Hypothalamus (tissue), 51 donors: ENCODE results near the gene TMEM238.

Experiments used
- DNase-seq, 51 donors: peaks; one replicate each; lab custom pipeline; 2025; lab: John Stamatoyannopoulos, UW

TMEM238 gene

GRCh38 chr19:55360902-55361301 is 23.2 kb downstream of the TMEM238 start:
- no peak for DNase-seq

GRCh38 chr19:55358943-55359908 is 24.9 kb downstream of the TMEM238 start:
- no peak for DNase-seq

GRCh38 chr19:55358493-55358892 is 25.6 kb downstream of the TMEM238 start:
- DNase-seq: no peak

- no peak for DNase-seq
These were observed 28.8 kb downstream of the TMEM238 start for GRCh38 chr19:55355213-55355821.

- no peak for DNase-seq
These were observed 29.3 kb downstream of the TMEM238 start, which contains the start of gene COX6B2 for GRCh38 chr19:55354698-55355212. Gene COX6B2, minus strand, starts transcription at chr19:55354719. Its CDS starts 198 bp downstream, at chr19:55354521.

GRCh38 chr19:55353803-55354697 is 30.0 kb downstream of the TMEM238 start:
- peak in 9 of 51 donors; percentile 6 to 58 (median 21) for DNase-seq

GRCh38 chr19:55353356-55353802 is 30.7 kb downstream of the TMEM238 start:
- no peak for DNase-seq

GRCh38 chr19:55352549-55353145 is 31.4 kb downstream of the TMEM238 start:
- no peak for DNase-seq

- no peak for DNase-seq
These were observed 32.1 kb downstream of the TMEM238 start for GRCh38 chr19:55352040-55352439.

- DNase-seq: no peak
These were observed 33.3 kb downstream of the TMEM238 start for GRCh38 chr19:55350620-55351315.

GRCh38 chr19:55348317-55349034 is 35.6 kb downstream of the TMEM238 start:
- peak in 1 of 51 donors; percentile 9 for DNase-seq

GRCh38 chr19:55347442-55348009 is 36.6 kb downstream of the TMEM238 start:
- DNase-seq: no peak

GRCh38 chr19:55346725-55347441 is 37.2 kb downstream of the TMEM238 start:
- DNase-seq: no peak

GRCh38 chr19:55345818-55346724 is 38.0 kb downstream of the TMEM238 start:
- peak in 1 of 51 donors; percentile 4 for DNase-seq

GRCh38 chr19:55345101-55345817 is 38.8 kb downstream of the TMEM238 start:
- no peak for DNase-seq

- peak in 36 of 51 donors; percentile 2 to 71 (median 47) for DNase-seq
These were observed 39.6 kb downstream of the TMEM238 start for GRCh38 chr19:55344444-55344843.
